Ishikawa (cell line): ENCODE data around the gene SLC6A18.

Experiments used
- CEBPB ChIP-seq: IDR thresholded peaks from 2 replicates; pipeline ENCODE4 v1.6.1; 2012
- CREB1 ChIP-seq: IDR thresholded peaks from 2 replicates; pipeline ENCODE4 v1.6.1; 2012; ENCODE audit warnings: low read depth
- EGR1 ChIP-seq: IDR thresholded peaks from 2 replicates; pipeline ENCODE4 v1.6.1; 2012
- EP300 ChIP-seq: IDR thresholded peaks from 2 replicates; pipeline ENCODE4 v1.6.1; 2012; ENCODE audit warnings: borderline replicate concordance
- FOXM1 ChIP-seq: IDR thresholded peaks from 2 replicates; pipeline ENCODE4 v1.6.1; 2012; ENCODE audit warnings: low read depth, borderline replicate concordance
- RAD21 ChIP-seq: IDR thresholded peaks from 2 replicates; pipeline ENCODE4 v1.6.1; 2012; ENCODE audit warnings: low read depth
- TAF1 ChIP-seq: IDR thresholded peaks from 2 replicates; pipeline ENCODE4 v1.6.1; 2012; ENCODE audit warnings: low read depth, mild to moderate bottlenecking
- TCF12 ChIP-seq: IDR thresholded peaks from 2 replicates; pipeline ENCODE4 v1.6.1; 2012; ENCODE audit warnings: low read depth
- YY1 ChIP-seq: IDR thresholded peaks from 2 replicates; pipeline ENCODE4 v1.6.1; 2012; ENCODE audit warnings: low read depth
- TF ChIP-seq, protein P1 (sequence below): IDR thresholded peaks from 2 replicates; pipeline ENCODE4 v1.6.1; 2012; ENCODE audit warnings: low read depth, mild to moderate bottlenecking
- TF ChIP-seq, protein P2 (sequence below): IDR thresholded peaks from 2 replicates; pipeline ENCODE4 v1.6.1; 2012

DNA sequence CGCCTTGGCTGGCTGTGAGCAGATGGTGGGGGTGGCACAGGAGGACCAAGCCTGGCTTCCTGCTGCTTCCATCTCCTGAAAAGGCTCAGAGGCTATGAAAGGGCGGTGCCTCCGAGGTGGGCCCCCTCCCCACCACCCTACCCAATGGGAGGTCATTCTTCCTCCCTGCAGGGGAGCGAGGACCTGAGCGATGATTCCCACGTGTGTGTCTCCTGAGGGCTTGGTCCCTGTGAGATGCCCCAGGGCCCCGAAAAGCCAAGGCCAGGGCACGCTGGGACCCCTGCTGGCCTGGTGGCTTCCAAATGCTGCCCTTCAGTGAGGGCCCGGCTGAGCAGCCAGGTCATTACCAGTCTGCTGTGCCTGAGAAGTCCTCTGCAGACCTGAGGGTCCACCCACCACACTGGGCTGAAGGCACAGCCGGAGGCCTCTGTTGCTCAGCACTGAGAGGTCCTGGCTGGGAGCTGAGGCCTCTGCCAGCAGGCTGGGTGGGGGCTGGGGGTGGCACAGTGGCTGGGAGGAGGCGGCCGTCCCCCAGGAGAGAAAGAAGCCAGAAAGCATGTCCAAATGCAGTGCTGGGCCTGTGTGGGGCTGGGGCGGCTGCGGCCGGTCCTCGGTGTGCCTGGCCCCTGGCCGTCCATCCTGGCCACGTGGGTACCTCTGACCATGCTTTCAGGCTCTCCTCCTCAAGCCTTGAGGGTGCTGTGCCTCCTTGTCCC lies 37.8 kb upstream of the SLC6A18 start:
- TF ChIP-seq FOXM1 (no peak), EP300 (no peak), TAF1 (no peak), TCF12 (no peak), RAD21 (no peak), CEBPB (no peak), CREB1 (no peak), EGR1 (no peak), YY1 (no peak)
- TF ChIP-seq, protein P1, sequence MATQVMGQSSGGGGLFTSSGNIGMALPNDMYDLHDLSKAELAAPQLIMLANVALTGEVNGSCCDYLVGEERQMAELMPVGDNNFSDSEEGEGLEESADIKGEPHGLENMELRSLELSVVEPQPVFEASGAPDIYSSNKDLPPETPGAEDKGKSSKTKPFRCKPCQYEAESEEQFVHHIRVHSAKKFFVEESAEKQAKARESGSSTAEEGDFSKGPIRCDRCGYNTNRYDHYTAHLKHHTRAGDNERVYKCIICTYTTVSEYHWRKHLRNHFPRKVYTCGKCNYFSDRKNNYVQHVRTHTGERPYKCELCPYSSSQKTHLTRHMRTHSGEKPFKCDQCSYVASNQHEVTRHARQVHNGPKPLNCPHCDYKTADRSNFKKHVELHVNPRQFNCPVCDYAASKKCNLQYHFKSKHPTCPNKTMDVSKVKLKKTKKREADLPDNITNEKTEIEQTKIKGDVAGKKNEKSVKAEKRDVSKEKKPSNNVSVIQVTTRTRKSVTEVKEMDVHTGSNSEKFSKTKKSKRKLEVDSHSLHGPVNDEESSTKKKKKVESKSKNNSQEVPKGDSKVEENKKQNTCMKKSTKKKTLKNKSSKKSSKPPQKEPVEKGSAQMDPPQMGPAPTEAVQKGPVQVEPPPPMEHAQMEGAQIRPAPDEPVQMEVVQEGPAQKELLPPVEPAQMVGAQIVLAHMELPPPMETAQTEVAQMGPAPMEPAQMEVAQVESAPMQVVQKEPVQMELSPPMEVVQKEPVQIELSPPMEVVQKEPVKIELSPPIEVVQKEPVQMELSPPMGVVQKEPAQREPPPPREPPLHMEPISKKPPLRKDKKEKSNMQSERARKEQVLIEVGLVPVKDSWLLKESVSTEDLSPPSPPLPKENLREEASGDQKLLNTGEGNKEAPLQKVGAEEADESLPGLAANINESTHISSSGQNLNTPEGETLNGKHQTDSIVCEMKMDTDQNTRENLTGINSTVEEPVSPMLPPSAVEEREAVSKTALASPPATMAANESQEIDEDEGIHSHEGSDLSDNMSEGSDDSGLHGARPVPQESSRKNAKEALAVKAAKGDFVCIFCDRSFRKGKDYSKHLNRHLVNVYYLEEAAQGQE: no peak
- TF ChIP-seq, protein P2, sequence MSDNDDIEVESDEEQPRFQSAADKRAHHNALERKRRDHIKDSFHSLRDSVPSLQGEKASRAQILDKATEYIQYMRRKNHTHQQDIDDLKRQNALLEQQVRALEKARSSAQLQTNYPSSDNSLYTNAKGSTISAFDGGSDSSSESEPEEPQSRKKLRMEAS: no peak
